ENCODE measurements around the gene KRTAP3-1.

The KRTAP3-1 gene

GRCh38 chr17:40981115-40981514, 27.8 kb downstream of the KRTAP3-1 start:
- H3K36me3 ChIP-seq (ENCODE audit: low read depth): no peaks in the 10 kb centered on the region
- DNase-seq (ENCODE audit: low spot score) (no peak), ATAC-seq (ENCODE audit: low read depth) (no peak)
- H3K27me3 ChIP-seq (ENCODE audit: insufficient read depth, poor library complexity, severe bottlenecking): no peaks in the 10 kb centered on the region
- no peak overlapping the region for H3K27ac ChIP-seq (ENCODE audit: poor library complexity, severe bottlenecking)
- no peaks in the 10 kb centered on the region for H3K9me3 ChIP-seq (ENCODE audit: severe bottlenecking)
- no peak for TF ChIP-seq CTCF (IDR thresholded peaks at IDR 0.05; ENCODE audit: poor library complexity, severe bottlenecking)
- H3K4me1 ChIP-seq (ENCODE audit: insufficient read depth, poor library complexity, severe bottlenecking): no peaks in the 10 kb centered on the region
- H3K4me3 ChIP-seq (ENCODE audit: severe bottlenecking): no peak overlapping the region

- no peaks in the 10 kb centered on the region for H3K36me3 ChIP-seq (ENCODE audit: low read depth)
- H3K4me3 ChIP-seq (ENCODE audit: severe bottlenecking): no peak overlapping the region
- DNase-seq (ENCODE audit: low spot score): no peak
- no peak overlapping the region for H3K27ac ChIP-seq (ENCODE audit: poor library complexity, severe bottlenecking)
- H3K9me3 ChIP-seq (ENCODE audit: severe bottlenecking): no peaks in the 10 kb centered on the region
- H3K4me1 ChIP-seq (ENCODE audit: insufficient read depth, poor library complexity, severe bottlenecking): no peaks in the 10 kb centered on the region
- ATAC-seq (ENCODE audit: low read depth): no peak
- H3K27me3 ChIP-seq (ENCODE audit: insufficient read depth, poor library complexity, severe bottlenecking): no peaks in the 10 kb centered on the region
- TF ChIP-seq CTCF (IDR thresholded peaks at IDR 0.05; ENCODE audit: poor library complexity, severe bottlenecking): no peak
Observed at GRCh38 chr17:40980596-40980995, 28.3 kb downstream of the KRTAP3-1 start.

- Histone ChIP-seq H3K27me3 (ENCODE audit: insufficient read depth, poor library complexity, severe bottlenecking) (no peaks in the 10 kb centered on the region), H3K4me1 (ENCODE audit: insufficient read depth, poor library complexity, severe bottlenecking) (no peaks in the 10 kb centered on the region), H3K9me3 (ENCODE audit: severe bottlenecking) (no peaks in the 10 kb centered on the region)
Observed at GRCh38 chr17:40980117-40980516, 28.8 kb downstream of the KRTAP3-1 start.

GRCh38 chr17:40978575-40979151, 30.3 kb downstream of the KRTAP3-1 start:
- TF ChIP-seq CTCF (IDR thresholded peaks at IDR 0.05; ENCODE audit: poor library complexity, severe bottlenecking): no peak
- Histone ChIP-seq H3K27ac (ENCODE audit: poor library complexity, severe bottlenecking) (no peak overlapping the region), H3K27me3 (ENCODE audit: insufficient read depth, poor library complexity, severe bottlenecking) (no peaks in the 10 kb centered on the region), H3K4me1 (ENCODE audit: insufficient read depth, poor library complexity, severe bottlenecking) (no peaks in the 10 kb centered on the region), H3K4me3 (ENCODE audit: severe bottlenecking) (no peak overlapping the region), H3K36me3 (ENCODE audit: low read depth) (no peaks in the 10 kb centered on the region), H3K9me3 (ENCODE audit: severe bottlenecking) (no peaks in the 10 kb centered on the region)
- no peak for ATAC-seq (ENCODE audit: low read depth)
- DNase-seq (ENCODE audit: low spot score): no peak

More at GRCh38 chr17:40980117-40980516, 28.8 kb downstream of the KRTAP3-1 start:
- H3K36me3 ChIP-seq (ENCODE audit: low read depth): no peaks in the 10 kb centered on the region
- DNase-seq (ENCODE audit: low spot score) (no peak), ATAC-seq (ENCODE audit: low read depth) (no peak)
- H3K4me3 ChIP-seq (ENCODE audit: severe bottlenecking): no peak overlapping the region
- no peak overlapping the region for H3K27ac ChIP-seq (ENCODE audit: poor library complexity, severe bottlenecking)
- no peak for TF ChIP-seq CTCF (IDR thresholded peaks at IDR 0.05; ENCODE audit: poor library complexity, severe bottlenecking)

- H3K4me1 ChIP-seq (ENCODE audit: insufficient read depth, poor library complexity, severe bottlenecking): no peaks in the 10 kb centered on the region
- no peak for ATAC-seq (ENCODE audit: low read depth)
Observed at GRCh38 chr17:40975516-40975915, 33.4 kb downstream of the KRTAP3-1 start.

More at GRCh38 chr17:40975516-40975915, 33.4 kb downstream of the KRTAP3-1 start:
- no peaks in the 10 kb centered on the region for H3K36me3 ChIP-seq (ENCODE audit: low read depth)
- H3K27me3 ChIP-seq (ENCODE audit: insufficient read depth, poor library complexity, severe bottlenecking): no peaks in the 10 kb centered on the region
- no peak for TF ChIP-seq CTCF (IDR thresholded peaks at IDR 0.05; ENCODE audit: poor library complexity, severe bottlenecking)
- H3K9me3 ChIP-seq (ENCODE audit: severe bottlenecking): no peaks in the 10 kb centered on the region
- H3K4me3 ChIP-seq (ENCODE audit: severe bottlenecking): no peak overlapping the region
- DNase-seq (ENCODE audit: low spot score): no peak
- H3K27ac ChIP-seq (ENCODE audit: poor library complexity, severe bottlenecking): no peak overlapping the region

All from RWPE2 (cell line).